Small intestine (tissue), 7 donors: ENCODE data around the gene SEZ6L. TPM values are rescaled to one million over a fixed set of nuclear protein-coding genes. Genes with fewer than 3 reads are reported as not detected.
A peak's percentile ranks its signal among the peaks of the same experiment; 100 is the strongest.

Source experiments
- DNase-seq, 2 donors: peaks; one replicate each; pipeline versions ENCODE4 v3.0.0 to v3.0.0-alpha.2; 2013
- FAIRE-seq: peaks from 2 replicates; lab custom pipeline; 2012; peaks lifted over from hg19 to GRCh38; lab: Jason Lieb, UNC
- H3K27ac ChIP-seq, 3 donors: one replicate each; pipeline ENCODE4 v1.5.1; 2013; ENCODE audit warnings: low read length in 2 of 3, mild to moderate bottlenecking in 2 of 3, control low read depth in 1 of 3, inconsistent platforms in 1 of 3, low read depth in 1 of 3, moderate library complexity in 1 of 3
- H3K27me3 ChIP-seq, 3 donors: one replicate each; pipeline ENCODE4 v1.6.1; 2013; ENCODE audit warnings: low read length in 3 of 3, inconsistent platforms in 1 of 3; ENCODE audit not compliant: control insufficient read depth in 3 of 3, insufficient read depth in 3 of 3
- H3K36me3 ChIP-seq, 3 donors: one replicate each; pipeline ENCODE4 v1.6.1; 2013; ENCODE audit warnings: low read length in 3 of 3, inconsistent platforms in 1 of 3, low read depth in 1 of 3, mild to moderate bottlenecking in 1 of 3, moderate library complexity in 1 of 3; ENCODE audit not compliant: control insufficient read depth in 3 of 3, insufficient read depth in 2 of 3
- H3K4me1 ChIP-seq, 3 donors: one replicate each; pipeline ENCODE4 v1.6.1; 2013; ENCODE audit warnings: low read length in 2 of 3, inconsistent platforms in 1 of 3, low read depth in 1 of 3, mild to moderate bottlenecking in 1 of 3, moderate library complexity in 1 of 3; ENCODE audit not compliant: control insufficient read depth in 3 of 3, insufficient read depth in 2 of 3
- H3K4me3 ChIP-seq, 3 donors: one replicate each; pipeline ENCODE4 v1.5.1; 2013; ENCODE audit warnings: low read length in 3 of 3, control low read depth in 1 of 3, inconsistent platforms in 1 of 3, low read depth in 1 of 3, mild to moderate bottlenecking in 1 of 3, moderate library complexity in 1 of 3
- H3K9me3 ChIP-seq, 2 donors: one replicate each; pipeline ENCODE4 v1.6.1; 2013; ENCODE audit warnings: low read depth in 1 of 2, low read length in 1 of 2; ENCODE audit not compliant: control insufficient read depth in 2 of 2, insufficient read depth in 1 of 2
- WGBS, 3 donors: extraction: QIAGEN DNeasy Blood & Tissue Kit; methylation state at CpG; one replicate each; pipeline ENCODE4 v1.1.7; 2013; 5-methylcytosine and 5-hydroxymethylcytosine counted together
- polyA plus RNA-seq, 4 donors: library from polyadenylated mRNA; stranded (reverse) in 3 of 4; unstranded in 1 of 4; fragments of 200-250 nt in 3 of 4; fragments of 120-200 nt in 1 of 4; gene quantifications; one replicate each; pipeline versions ENCODE4 v1.2.1 to v1.2.3, GENCODE V29; 2013
- donor health status: healthy with polysubstance abuse.
- donor health status: control.
- donor health status: control.
- donor health status: Bipolar disorder and iron deficiency.
- donor health status: healthy.

Gene SEZ6L
- polyA plus RNA-seq, 4 donors: 0.25 to 0.91 TPM; not detected in 2

DNA sequence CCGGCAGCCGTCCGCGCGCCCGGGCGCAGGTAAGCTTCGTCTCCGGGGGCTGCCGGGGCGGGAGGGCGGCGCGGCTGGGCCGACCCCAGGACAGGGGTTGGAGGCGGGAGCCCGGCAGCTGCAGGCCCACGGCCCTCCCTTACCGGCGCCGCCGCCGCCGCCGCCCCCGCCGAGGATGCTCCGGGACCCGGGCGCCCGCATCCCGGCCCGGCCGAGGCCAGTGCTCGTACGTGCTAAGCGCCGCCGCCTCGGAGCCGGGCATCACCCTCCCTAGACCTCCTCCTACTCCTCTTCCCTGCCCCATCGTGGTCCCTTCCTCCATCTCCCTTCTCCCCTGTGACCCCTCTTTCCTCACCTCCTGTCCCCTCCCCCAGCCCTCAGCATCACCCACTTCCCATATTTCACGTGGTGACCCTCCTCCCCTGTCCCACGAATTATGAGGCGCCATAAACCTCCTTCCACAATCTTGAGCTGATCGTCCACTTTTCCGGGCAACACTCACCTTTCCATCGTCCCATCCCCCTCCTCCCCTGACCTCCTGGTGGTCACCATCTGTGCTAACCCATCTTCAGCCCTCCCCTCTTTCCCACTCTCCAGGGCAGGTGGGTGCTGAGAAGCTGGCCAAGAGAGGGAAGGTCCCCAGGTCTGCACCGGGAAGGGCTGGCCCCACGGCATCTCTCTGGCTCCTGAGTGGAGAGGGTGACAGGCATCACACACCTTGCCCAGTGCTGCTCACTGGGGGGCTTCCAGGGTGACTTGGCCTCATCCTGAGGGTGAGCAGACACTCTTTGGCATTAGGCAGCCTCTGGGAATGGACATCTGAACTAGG, 260.4 kb downstream of the SEZ6L start:
- Histone ChIP-seq H3K27me3 (peaks cover 0 to 18% (median 0%) of the 10 kb centered on the region in 3 donors), H3K36me3 (peaks cover 0 to 5% (median 0%) of the 10 kb centered on the region in 3 donors), H3K4me1 (peaks cover 0 to 6% (median 0%) of the 10 kb centered on the region in 3 donors), H3K4me3 (peak overlapping the region in 2 of 3 donors; percentile 30 to 79), H3K27ac (no peak overlapping the region), H3K9me3 (no peaks in the 10 kb centered on the region)
- FAIRE-seq (no peak), DNase-seq (peak in 1 of 2 donors; percentile 25)
- WGBS, 3 donors: 6 to 12% (median 7%) methylated on average over 22 to 50 of the region's 50 CpGs

DNA sequence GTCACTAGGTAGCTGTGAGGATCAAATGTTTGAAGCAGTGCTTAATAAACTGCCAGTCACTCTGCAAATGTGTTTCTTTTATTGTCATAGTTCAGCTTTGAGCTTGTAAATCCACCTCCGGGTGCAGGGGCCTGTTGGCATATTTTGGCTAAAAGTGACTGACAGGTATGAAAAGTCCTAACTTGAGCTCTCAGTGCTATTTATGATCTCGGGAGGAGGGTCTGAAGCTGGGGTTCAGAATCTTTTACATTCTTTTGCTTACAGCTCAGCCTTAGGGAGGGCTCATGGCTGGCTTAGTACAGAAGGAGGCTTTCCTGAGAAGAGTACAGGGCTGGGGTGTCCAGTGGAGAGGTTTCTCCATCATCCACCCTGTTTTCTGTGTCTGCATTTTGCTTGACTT, 261.3 kb downstream of the SEZ6L start:
- FAIRE-seq: no peak
- Histone ChIP-seq H3K4me3 (no peak overlapping the region), H3K9me3 (no peaks in the 10 kb centered on the region), H3K27me3 (peaks cover 0 to 18% (median 0%) of the 10 kb centered on the region in 3 donors), H3K27ac (no peak overlapping the region), H3K36me3 (peaks cover 0 to 5% (median 0%) of the 10 kb centered on the region in 3 donors), H3K4me1 (peaks cover 0 to 6% (median 0%) of the 10 kb centered on the region in 3 donors)
- 78 to 91% (median 89%) methylated on average over 2 of the region's 2 CpGs for WGBS, 3 donors
- no peak for DNase-seq

DNA sequence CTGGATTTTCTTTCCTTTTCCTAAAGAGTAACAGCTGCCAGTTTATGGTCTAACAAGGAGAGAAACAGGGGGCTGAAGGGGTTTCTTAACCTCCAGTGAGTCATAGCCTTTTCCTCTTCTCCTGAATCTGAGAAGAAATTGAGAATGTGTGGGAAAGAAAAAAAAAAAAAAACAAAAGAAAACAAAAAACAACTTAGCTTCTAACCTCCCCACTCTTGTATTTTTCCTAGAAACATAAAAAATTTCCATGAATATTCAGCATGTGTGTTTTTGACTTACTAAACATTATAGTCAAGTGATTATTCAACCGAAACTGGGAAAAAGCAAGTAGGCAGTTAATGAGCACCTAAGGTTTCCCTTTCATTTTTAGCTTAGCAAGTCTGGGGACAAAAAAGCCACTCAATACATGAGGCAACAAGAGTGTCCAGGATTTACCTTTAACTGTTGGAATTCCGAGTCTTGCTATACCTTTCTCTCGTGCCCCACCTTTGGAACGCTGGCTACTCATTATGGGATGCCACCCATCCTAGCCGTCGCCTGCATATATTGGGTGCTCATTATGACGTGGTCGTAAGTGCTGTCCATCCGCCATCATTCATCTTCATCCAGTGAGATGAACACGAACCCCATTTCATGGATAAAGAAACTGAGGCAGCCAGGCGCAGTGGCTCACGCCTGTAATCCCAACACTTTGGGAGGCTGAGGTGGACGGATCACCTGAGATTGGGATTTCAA, 262.2 kb downstream of the SEZ6L start:
- DNase-seq (peak in 1 of 2 donors; percentile 10), FAIRE-seq (no peak)
- peaks cover 0 to 6% (median 2%) of the 10 kb centered on the region in 3 donors for H3K4me1 ChIP-seq
- peaks cover 0 to 5% (median 0%) of the 10 kb centered on the region in 3 donors for H3K36me3 ChIP-seq
- no peak overlapping the region for H3K27ac ChIP-seq
- H3K4me3 ChIP-seq: no peak overlapping the region
- WGBS, 3 donors: 83 to 87% (median 84%) methylated on average over 13 of the region's 13 CpGs
- H3K9me3 ChIP-seq: no peaks in the 10 kb centered on the region
- peaks cover 0 to 18% (median 0%) of the 10 kb centered on the region in 3 donors for H3K27me3 ChIP-seq

DNA sequence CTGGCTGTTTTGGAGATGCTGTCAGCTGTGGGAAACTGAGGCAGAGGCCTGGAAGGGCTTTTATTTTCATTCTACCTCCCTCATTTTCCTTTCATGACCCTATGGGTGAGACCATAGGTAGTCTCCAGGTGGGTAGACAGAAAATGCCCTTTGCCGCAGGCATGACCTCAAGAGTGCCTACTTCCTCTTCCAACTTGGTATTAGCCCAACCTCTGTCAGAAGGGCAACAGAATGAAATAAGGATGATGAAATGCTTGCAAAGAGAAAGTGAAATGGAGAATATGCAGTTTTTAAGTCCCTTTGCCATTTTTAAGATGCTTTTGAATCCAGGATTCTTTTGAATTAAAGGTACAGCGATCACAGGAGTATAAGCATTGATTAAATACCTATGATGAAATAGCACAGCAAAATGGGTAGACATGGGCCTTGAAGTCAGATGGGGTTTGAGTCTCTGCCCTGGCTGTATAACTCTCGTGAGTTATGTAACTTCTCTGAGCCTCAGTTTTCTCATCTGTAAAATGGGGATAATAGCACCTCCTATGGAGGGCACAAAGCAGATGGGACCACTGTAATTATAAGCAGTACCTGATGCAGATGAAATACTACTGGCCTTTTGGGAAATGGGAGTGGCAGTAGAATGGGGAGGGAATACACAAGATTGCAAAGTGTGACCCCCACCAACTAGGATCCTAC, 263.5 kb downstream of the SEZ6L start:
- H3K27me3 ChIP-seq: peaks cover 0 to 16% (median 0%) of the 10 kb centered on the region in 3 donors
- WGBS, 3 donors: 88% methylated on average over 3 of the region's 3 CpGs
- H3K4me1 ChIP-seq: peaks cover 0 to 9% (median 4%) of the 10 kb centered on the region in 3 donors
- no peak overlapping the region for H3K4me3 ChIP-seq
- DNase-seq (no peak), FAIRE-seq (no peak)
- peaks cover 0 to 5% (median 0%) of the 10 kb centered on the region in 3 donors for H3K36me3 ChIP-seq
- H3K9me3 ChIP-seq: no peaks in the 10 kb centered on the region
- peak overlapping the region in 1 of 3 donors; percentile 24 for H3K27ac ChIP-seq
